ENCODE data around the gene GTPBP8. TPM values are rescaled to one million over a fixed set of nuclear protein-coding genes. Genes with fewer than 3 reads are reported as not detected.
"Not testable (repeated sequence)": the region's sequence is repeated elsewhere in the genome, so short reads cannot be mapped to it uniquely, and the experiment has no call there.

GTPBP8 gene
- total RNA-seq, 1 donor from 2014 or later = 28.1 TPM

DNA sequence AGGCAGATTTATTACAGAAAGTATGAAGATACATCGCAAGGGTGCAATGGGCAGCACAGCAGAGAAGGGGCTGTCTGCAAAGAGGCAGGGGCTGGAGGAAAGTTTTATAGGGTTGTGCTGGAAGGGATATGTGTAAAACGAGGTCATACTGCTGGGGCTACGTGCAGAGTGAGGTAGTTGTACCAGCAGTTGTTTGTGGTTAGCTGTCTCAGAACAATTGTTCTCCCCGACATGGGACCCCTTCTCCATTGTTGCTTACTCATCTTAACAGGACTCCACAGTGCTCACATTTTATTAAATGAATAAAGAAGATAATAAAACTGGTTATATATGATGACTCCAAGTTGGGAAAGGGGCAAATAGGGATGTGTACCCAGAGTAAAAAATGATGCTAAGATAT, 49.4 kb downstream of the GTPBP8 start:
- H3K36me3 Mint-ChIP-seq (ENCODE audit: low read depth) = peaks cover 4% of the 10 kb centered on the region
- peaks cover 4% of the 10 kb centered on the region for H3K9me3 Mint-ChIP-seq
- TF ChIP-seq, protein P1, sequence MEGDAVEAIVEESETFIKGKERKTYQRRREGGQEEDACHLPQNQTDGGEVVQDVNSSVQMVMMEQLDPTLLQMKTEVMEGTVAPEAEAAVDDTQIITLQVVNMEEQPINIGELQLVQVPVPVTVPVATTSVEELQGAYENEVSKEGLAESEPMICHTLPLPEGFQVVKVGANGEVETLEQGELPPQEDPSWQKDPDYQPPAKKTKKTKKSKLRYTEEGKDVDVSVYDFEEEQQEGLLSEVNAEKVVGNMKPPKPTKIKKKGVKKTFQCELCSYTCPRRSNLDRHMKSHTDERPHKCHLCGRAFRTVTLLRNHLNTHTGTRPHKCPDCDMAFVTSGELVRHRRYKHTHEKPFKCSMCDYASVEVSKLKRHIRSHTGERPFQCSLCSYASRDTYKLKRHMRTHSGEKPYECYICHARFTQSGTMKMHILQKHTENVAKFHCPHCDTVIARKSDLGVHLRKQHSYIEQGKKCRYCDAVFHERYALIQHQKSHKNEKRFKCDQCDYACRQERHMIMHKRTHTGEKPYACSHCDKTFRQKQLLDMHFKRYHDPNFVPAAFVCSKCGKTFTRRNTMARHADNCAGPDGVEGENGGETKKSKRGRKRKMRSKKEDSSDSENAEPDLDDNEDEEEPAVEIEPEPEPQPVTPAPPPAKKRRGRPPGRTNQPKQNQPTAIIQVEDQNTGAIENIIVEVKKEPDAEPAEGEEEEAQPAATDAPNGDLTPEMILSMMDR (conservative IDR thresholded peaks at IDR 0.05) = no peak
- H3K4me3 Mint-ChIP-seq = no peak overlapping the region
- H3K27ac Mint-ChIP-seq (ENCODE audit: unreplicated experiment) = peak overlapping the region; percentile 3
- H3K4me1 Mint-ChIP-seq = no peaks in the 10 kb centered on the region
- no peaks in the 10 kb centered on the region for H3K27me3 Mint-ChIP-seq (ENCODE audit: low read depth)
- DNase-seq (ENCODE audit: low read depth, low spot score) = no peak

DNA sequence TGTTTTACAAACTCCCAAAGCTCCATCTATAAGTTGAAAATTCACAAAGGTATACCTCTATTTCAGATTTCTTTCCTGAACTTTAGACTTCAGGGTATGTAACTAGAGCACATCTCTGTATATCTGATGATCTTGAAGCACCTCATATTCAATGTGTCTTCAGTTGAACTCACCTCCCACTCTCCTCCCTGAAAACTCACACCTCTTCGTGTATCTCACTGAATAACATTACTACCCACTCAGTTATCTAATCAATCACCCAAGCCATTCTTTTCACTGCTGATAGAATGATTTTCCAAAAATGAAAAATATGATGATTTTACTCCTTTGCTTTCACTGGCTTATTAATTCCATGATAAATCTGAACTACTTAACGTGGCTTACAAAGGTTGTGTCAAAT, 52.9 kb downstream of the GTPBP8 start:
- Mint-ChIP-seq H3K27me3 (ENCODE audit: low read depth) (no peaks in the 10 kb centered on the region), H3K9me3 (peaks cover 8% of the 10 kb centered on the region), H3K27ac (ENCODE audit: unreplicated experiment) (no peak overlapping the region), H3K4me1 (no peaks in the 10 kb centered on the region), H3K36me3 (ENCODE audit: low read depth) (peaks cover 9% of the 10 kb centered on the region), H3K4me3 (no peak overlapping the region)
- no peak for DNase-seq (ENCODE audit: low read depth, low spot score)
- TF ChIP-seq, protein P1 (conservative IDR thresholded peaks at IDR 0.05) = no peak

GRCh38 chr3:113046186-113046965, 55.6 kb downstream of the GTPBP8 start:
- H3K4me3 Mint-ChIP-seq; H3K4me1 Mint-ChIP-seq; H3K27me3 Mint-ChIP-seq (ENCODE audit: low read depth); H3K27ac Mint-ChIP-seq (ENCODE audit: unreplicated experiment); H3K9me3 Mint-ChIP-seq; DNase-seq (ENCODE audit: low read depth, low spot score); H3K36me3 Mint-ChIP-seq (ENCODE audit: low read depth): not testable (repeated sequence)

DNA sequence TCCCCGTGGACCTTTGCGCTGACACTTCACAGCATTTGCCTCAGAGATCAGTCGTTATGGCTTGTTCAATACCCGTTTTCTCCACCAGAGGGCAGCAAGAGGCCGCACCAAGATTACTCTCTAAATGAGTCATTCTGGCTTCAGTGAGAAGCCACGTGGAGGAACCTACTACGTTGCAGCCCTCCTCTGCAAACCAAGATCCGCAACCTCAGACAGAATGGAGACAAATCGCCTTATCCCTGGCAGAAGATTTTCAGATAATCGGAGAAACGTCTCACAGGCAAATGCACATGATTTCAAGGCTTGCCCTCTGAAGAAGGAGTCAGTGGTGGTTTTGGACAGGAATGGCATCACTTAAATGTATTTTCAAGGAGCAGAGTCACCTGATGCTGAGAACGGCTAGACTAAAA, 60.5 kb downstream of the GTPBP8 start:
- Mint-ChIP-seq H3K27me3 (ENCODE audit: low read depth) (no peaks in the 10 kb centered on the region), H3K4me3 (no peak overlapping the region), H3K9me3 (peaks cover 2% of the 10 kb centered on the region), H3K27ac (ENCODE audit: unreplicated experiment) (no peak overlapping the region), H3K36me3 (ENCODE audit: low read depth) (peaks cover 3% of the 10 kb centered on the region), H3K4me1 (peaks cover 10% of the 10 kb centered on the region)
- TF ChIP-seq, protein P1 (conservative IDR thresholded peaks at IDR 0.05) = peak; percentile 98
- peak; percentile 96 for DNase-seq (ENCODE audit: low read depth, low spot score)

Other genes starting within 250 kb of the GTPBP8 start
- gene CD200R1L, start 144.1 kb upstream of the GTPBP8 start, total RNA-seq = not detected in 2 replicates
- gene CD200R1, start 15.9 kb upstream of the GTPBP8 start, total RNA-seq = not detected in 2 replicates
- 114 and 130 TPM in 2 replicates for gene BOC, start 220.6 kb downstream of the GTPBP8 start, total RNA-seq